Uterus (tissue), 4 donors: ENCODE results near the gene CDON. TPM values are rescaled to one million over a fixed set of nuclear protein-coding genes. Genes with fewer than 3 reads are reported as not detected.

ENCODE experiments used
- DNase-seq, 2 donors: peaks; one replicate each; pipeline ENCODE4 v3.0.0-alpha.2; 2019 to 2020
- H3K27ac ChIP-seq, 2 donors: fragments of 200-600 bp; sonication (generic); 1 replicate in 1 of 2; 2 replicates in 1 of 2; pipeline ENCODE4 v1.5.1; 2016 to 2018
- H3K27me3 ChIP-seq, 2 donors: fragments of 200-600 bp; sonication (generic); one replicate each; pipeline ENCODE4 v1.5.1; 2018 to 2019; ENCODE audit warnings: control low read depth in 1 of 2
- H3K36me3 ChIP-seq, 2 donors: fragments of 200-600 bp; sonication (generic); one replicate each; pipeline ENCODE4 v1.5.1; 2019; ENCODE audit warnings: control low read depth in 1 of 2
- H3K4me1 ChIP-seq, 2 donors: fragments of 200-600 bp; sonication (generic); one replicate each; pipeline ENCODE4 v1.5.1; 2018 to 2019; ENCODE audit warnings: control low read depth in 1 of 2
- H3K4me3 ChIP-seq, 2 donors: fragments of 200-600 bp; sonication (generic); 1 replicate in 1 of 2; 2 replicates in 1 of 2; pipeline ENCODE4 v1.5.1; 2018 to 2019; ENCODE audit warnings: mild to moderate bottlenecking in 1 of 2
- H3K9me3 ChIP-seq, 2 donors: fragments of 200-600 bp; sonication (generic); one replicate each; pipeline ENCODE4 v1.5.1; 2019; ENCODE audit warnings: control low read depth in 1 of 2
- POLR2A ChIP-seq, 2 donors: fragments of 450-650 bp; IDR thresholded peaks; one replicate each; pipeline ENCODE4 v1.6.1; 2016; ENCODE audit warnings: antibody characterized with exemption in 2 of 2, mild to moderate bottlenecking in 1 of 2, moderate library complexity in 1 of 2
- intact Hi-C: fragments of 100-400 bp; cut with DNase I; formaldehyde crosslinking; loops from one replicate; pipeline ENCODE4 v1.15.1; 2023; ENCODE audit warnings: low total_unique reads
- total RNA-seq, 4 donors: library from RNA; depleted of rRNA in 3 of 4; stranded (reverse); fragments of >200 nt in 3 of 4; gene quantifications; one replicate each; pipeline versions ENCODE4 v1.1.0 to v1.2.4, GENCODE V29; 2014 to 2023
- TF ChIP-seq, protein P1 (sequence below), 4 experiments: fragments of 200-600 bp in 2 of 4; fragments of 450-650 bp in 2 of 4; sonication (generic) in 2 of 4; IDR thresholded peaks; one replicate each; pipeline ENCODE4 v1.5.1; 2016 to 2019; ENCODE audit warnings: antibody characterized with exemption in 4 of 4, mild to moderate bottlenecking in 2 of 4, moderate library complexity in 1 of 4
- donor health status: DM: yes; HTN: yes; CAD: no.

Gene CDON
- total RNA-seq, 4 donors from 2014 or later = 38.5 to 261 (median 213) TPM

DNA sequence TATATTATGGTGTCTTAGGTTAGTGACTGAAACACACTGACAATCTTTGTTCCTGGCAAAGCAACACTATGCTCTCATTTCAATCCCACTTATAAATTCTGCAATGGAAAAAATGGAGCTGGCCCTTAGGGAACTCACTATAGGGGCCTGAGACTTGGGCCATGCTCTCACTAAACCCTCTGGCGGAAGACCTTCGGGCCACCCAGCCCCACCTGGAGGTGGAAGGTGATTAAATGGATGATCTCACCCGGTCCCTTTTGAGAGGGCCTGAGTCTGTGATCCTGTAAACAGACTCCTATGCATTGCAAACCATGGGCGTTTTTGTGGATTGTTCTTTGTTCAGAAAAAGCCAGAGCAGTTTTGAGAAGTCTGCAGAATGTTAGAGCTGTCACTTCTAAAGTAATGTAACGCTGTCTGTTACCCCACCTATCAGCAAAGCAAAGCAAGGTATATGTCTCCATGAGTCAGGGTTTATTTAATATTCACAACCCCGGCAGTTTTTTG is 17.0 kb upstream of the CDON start:
- intact Hi-C loops = no loop called here
- DNase-seq = no peak
- TF ChIP-seq, protein P1, sequence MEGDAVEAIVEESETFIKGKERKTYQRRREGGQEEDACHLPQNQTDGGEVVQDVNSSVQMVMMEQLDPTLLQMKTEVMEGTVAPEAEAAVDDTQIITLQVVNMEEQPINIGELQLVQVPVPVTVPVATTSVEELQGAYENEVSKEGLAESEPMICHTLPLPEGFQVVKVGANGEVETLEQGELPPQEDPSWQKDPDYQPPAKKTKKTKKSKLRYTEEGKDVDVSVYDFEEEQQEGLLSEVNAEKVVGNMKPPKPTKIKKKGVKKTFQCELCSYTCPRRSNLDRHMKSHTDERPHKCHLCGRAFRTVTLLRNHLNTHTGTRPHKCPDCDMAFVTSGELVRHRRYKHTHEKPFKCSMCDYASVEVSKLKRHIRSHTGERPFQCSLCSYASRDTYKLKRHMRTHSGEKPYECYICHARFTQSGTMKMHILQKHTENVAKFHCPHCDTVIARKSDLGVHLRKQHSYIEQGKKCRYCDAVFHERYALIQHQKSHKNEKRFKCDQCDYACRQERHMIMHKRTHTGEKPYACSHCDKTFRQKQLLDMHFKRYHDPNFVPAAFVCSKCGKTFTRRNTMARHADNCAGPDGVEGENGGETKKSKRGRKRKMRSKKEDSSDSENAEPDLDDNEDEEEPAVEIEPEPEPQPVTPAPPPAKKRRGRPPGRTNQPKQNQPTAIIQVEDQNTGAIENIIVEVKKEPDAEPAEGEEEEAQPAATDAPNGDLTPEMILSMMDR (IDR thresholded peaks at IDR 0.05) = no peak
- no peak for TF ChIP-seq POLR2A (IDR thresholded peaks at IDR 0.05)

DNA sequence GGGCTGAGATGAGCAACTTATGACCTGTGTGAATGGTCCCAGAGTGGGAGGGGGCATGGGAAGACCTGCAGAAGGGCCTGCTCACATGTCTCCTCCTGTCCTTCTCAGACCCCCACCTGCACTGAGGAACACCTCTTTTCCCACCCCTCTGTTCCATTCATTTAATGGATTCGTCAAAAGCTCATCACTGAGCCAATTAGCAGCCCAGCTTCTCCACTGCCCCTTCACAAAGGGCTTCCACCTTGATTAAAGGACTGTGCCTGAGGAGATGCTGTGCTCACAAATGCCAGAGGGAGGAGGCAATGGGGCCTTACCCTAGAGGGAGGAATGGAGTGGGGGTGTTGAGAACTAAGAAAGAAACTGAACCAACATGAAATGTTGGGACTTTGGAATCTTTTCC is 14.0 kb upstream of the CDON start:
- TF ChIP-seq POLR2A (IDR thresholded peaks at IDR 0.05) = no peak
- TF ChIP-seq, protein P1 (IDR thresholded peaks at IDR 0.05) = no peak
- no peaks in the 10 kb centered on the region for H3K4me1 ChIP-seq
- H3K27me3 ChIP-seq = no peaks in the 10 kb centered on the region
- no peak overlapping the region for H3K27ac ChIP-seq
- H3K9me3 ChIP-seq = no peaks in the 10 kb centered on the region
- no peak overlapping the region for H3K4me3 ChIP-seq
- H3K36me3 ChIP-seq = no peaks in the 10 kb centered on the region
- intact Hi-C loops = no loop called here
- DNase-seq = no peak

More for the DNA sequence above, 17.0 kb upstream of the CDON start:
- H3K4me1 ChIP-seq = no peaks in the 10 kb centered on the region
- no peaks in the 10 kb centered on the region for H3K27me3 ChIP-seq
- peak overlapping the region; percentile 67 to 72 for H3K27ac ChIP-seq
- no peak overlapping the region for H3K4me3 ChIP-seq
- no peaks in the 10 kb centered on the region for H3K9me3 ChIP-seq
- no peaks in the 10 kb centered on the region for H3K36me3 ChIP-seq

DNA sequence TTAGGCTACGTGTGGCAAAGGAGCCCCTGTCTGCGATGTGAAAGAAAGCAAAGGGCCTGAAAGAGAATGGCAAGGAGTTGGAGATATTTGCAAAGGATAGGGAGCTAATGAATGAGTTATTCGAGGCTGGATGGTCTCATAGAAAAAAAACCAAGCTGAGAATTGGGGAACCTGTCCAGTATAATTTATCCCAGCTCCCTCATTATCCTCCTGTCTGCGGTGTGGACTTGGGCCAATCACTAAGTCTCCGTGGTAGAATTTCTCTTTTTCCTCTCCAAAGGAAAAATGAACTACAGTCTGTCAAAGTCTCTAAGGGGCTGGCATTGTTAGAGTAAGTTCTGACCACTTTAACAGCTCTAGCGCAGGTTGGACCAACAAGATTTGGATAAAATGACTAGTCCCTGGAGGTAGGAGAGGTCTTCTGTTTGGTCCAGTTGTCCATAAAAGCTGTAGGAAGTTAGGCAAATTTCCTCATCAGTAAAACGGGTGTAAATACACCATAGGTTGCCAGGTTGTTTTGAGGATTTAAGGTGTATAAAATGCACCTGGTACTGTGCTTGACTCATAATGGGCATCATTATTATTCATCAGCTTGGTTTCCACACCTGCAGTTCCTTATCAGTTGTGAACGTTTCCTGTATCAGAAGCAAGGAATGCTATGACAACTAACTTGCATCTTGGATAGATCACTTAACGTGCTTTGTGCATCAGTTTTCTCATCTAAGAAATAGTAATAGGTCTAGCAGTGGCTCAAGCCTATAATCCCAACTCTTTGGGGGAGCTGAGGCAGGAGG is 10.3 kb upstream of the CDON start:
- intact Hi-C loops = no loop called here
- no peak for TF ChIP-seq POLR2A (IDR thresholded peaks at IDR 0.05)
- TF ChIP-seq, protein P1 (IDR thresholded peaks at IDR 0.05) = no peak
- DNase-seq = no peak
- Histone ChIP-seq H3K4me1 (no peaks in the 10 kb centered on the region), H3K9me3 (no peaks in the 10 kb centered on the region), H3K36me3 (no peaks in the 10 kb centered on the region), H3K4me3 (no peak overlapping the region), H3K27ac (no peak overlapping the region), H3K27me3 (no peaks in the 10 kb centered on the region)

DNA sequence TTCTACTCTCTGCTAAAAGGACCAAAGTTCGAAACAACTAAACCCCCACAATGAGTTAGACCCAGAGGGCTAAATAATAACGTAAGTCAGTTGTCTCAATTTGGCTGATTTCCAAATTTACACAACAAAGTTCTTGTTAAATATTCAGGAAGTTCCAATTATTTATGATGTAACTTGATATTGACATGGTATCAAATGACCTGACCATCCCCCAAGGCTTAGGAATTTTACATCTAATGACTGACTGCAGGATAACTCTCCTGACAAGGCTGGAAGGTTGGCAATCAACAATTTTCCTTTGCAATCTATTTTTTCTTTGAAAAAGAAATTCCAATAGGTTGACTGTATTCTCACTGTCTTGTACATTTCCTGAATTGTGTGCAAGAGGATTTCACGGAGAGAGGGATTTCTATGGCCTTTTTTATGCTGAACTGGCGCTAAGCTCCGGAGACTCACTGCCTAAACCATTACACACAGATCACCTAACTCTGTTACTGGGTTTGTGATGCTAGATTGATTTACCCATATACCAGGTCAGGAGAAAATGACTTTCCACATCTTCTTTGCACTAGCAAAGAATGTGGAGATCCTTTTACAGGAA is 9.6 kb upstream of the CDON start:
- DNase-seq = no peak
- Histone ChIP-seq H3K9me3 (no peaks in the 10 kb centered on the region), H3K4me1 (no peaks in the 10 kb centered on the region), H3K4me3 (no peak overlapping the region), H3K27ac (no peak overlapping the region), H3K27me3 (no peaks in the 10 kb centered on the region), H3K36me3 (no peaks in the 10 kb centered on the region)
- TF ChIP-seq, protein P1 (IDR thresholded peaks at IDR 0.05) = no peak
- no peak for TF ChIP-seq POLR2A (IDR thresholded peaks at IDR 0.05)
- intact Hi-C loops = no loop called here

DNA sequence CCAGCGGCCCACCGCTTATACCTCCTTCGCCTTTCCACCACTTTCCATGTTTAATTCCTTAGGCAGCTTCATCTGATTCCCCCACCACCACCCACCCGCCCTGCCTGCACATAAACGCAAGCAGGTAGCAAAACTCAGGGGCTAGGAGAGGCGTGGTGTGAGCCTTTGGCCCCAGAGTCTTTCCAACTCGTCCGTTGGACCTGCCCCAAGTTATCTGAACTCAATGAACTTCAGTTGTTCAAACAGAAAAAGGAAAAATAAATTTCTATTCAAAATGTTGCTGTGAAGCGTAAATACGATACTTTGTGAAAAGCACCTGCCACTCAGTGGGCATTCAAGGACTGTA is 814 bp upstream of the CDON start:
- peak overlapping the region; percentile 53 to 93 for H3K4me3 ChIP-seq
- H3K27me3 ChIP-seq = no peaks in the 10 kb centered on the region
- intact Hi-C loops = loop anchor here (10.0 kb wide), 1 partner anchor 119 kb away; the partner anchor contains the start of gene VSIG10L2
- no peak overlapping the region for H3K27ac ChIP-seq
- H3K4me1 ChIP-seq = no peaks in the 10 kb centered on the region
- no peak for DNase-seq
- no peaks in the 10 kb centered on the region for H3K9me3 ChIP-seq
- no peaks in the 10 kb centered on the region for H3K36me3 ChIP-seq
- TF ChIP-seq, protein P1 (IDR thresholded peaks at IDR 0.05) = no peak
- TF ChIP-seq POLR2A (IDR thresholded peaks at IDR 0.05) = no peak
